ENCODE measurements around the gene ALCAM. TPM values are rescaled to one million over a fixed set of nuclear protein-coding genes. Genes with fewer than 3 reads are reported as not detected.
A peak's percentile ranks its signal among the peaks of the same experiment; 100 is the strongest.

Gene ALCAM
- total RNA-seq, 2 experiments from 2014 or later = 1.6 to 1.9 TPM

DNA sequence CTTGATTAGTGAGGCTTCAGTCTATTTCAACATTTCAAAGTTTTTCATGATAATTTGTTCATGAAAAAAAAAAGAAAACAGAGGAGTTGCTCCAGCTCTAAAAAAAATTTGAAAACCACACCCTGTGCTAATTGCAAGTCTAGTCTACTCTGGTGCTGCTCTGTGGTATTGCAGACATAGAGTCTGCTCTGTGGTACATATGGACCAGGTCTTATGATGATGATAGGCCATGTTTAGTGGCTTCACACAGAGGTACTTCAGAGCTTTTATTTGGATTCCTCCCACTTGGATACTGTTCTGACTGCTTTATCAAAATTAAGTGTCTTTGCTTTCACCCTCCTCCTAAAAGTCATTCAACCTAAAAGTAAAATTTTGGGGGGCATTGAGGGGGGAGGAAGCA, 160.8 kb downstream of the ALCAM start:
- H3K27ac Mint-ChIP-seq = no peak overlapping the region

DNA sequence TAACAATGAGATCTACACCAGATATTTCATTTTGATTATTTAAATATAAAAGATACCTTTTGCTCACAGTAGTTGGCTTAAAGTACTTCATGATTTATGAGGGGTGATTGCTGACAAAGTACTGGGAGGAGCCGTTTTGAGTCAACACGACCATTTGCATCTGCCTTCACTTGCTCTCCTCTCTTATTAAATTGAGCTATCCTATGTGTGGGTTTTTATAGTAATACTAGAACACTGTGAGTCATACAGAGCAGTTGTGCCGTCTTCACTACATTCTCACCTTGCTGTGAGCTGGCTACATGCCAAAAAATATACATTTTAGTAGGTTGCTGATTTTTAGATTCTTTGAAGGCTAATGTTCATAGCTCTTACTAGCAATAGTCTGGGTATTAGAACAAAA, 161.2 kb downstream of the ALCAM start:
- H3K4me1 ChIP-seq (ENCODE audit: insufficient read depth, low read length) = no peaks in the 10 kb centered on the region
- DNase-seq (peak in 2 of 14 experiments; percentile 3 to 6), ATAC-seq (ENCODE audit: poor library complexity) (no peak)
- Mint-ChIP-seq H3K27ac (no peak overlapping the region), H3K4me1 (ENCODE audit: low read depth) (peaks cover 4% of the 10 kb centered on the region), H3K36me3 (ENCODE audit: low read depth) (no peaks in the 10 kb centered on the region), H3K27me3 (no peaks in the 10 kb centered on the region), H3K4me3 (no peak overlapping the region), H3K9me3 (no peaks in the 10 kb centered on the region)
- TF ChIP-seq, protein P1, sequence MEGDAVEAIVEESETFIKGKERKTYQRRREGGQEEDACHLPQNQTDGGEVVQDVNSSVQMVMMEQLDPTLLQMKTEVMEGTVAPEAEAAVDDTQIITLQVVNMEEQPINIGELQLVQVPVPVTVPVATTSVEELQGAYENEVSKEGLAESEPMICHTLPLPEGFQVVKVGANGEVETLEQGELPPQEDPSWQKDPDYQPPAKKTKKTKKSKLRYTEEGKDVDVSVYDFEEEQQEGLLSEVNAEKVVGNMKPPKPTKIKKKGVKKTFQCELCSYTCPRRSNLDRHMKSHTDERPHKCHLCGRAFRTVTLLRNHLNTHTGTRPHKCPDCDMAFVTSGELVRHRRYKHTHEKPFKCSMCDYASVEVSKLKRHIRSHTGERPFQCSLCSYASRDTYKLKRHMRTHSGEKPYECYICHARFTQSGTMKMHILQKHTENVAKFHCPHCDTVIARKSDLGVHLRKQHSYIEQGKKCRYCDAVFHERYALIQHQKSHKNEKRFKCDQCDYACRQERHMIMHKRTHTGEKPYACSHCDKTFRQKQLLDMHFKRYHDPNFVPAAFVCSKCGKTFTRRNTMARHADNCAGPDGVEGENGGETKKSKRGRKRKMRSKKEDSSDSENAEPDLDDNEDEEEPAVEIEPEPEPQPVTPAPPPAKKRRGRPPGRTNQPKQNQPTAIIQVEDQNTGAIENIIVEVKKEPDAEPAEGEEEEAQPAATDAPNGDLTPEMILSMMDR (IDR thresholded peaks at IDR 0.05) = no peak
- no peak overlapping the region for H3K4me3 ChIP-seq (ENCODE audit: low read length)
- CTCF ChIA-PET = no interaction called here
- H3K27me3 ChIP-seq (ENCODE audit: control insufficient read depth in 1 of 2, insufficient read depth in 2 of 2, low read length in 2 of 2) = no peaks in the 10 kb centered on the region
- H3K9me3 ChIP-seq (ENCODE audit: control insufficient read depth in 1 of 2, insufficient read depth in 1 of 2, low read length in 2 of 2) = no peaks in the 10 kb centered on the region
- POLR2A ChIA-PET = no interaction called here
- no peaks in the 10 kb centered on the region for H3K36me3 ChIP-seq (ENCODE audit: insufficient read depth, low read length)
- no peak overlapping the region for H3K27ac ChIP-seq (ENCODE audit: low read depth in 1 of 2, low read length in 2 of 2)
- intact Hi-C loops (cut with DNase I, micrococcal nuclease) = no loop called here

More for the DNA sequence above, 160.8 kb downstream of the ALCAM start:
- Histone ChIP-seq H3K9me3 (ENCODE audit: control insufficient read depth in 1 of 2, insufficient read depth in 1 of 2, low read length in 2 of 2) (no peaks in the 10 kb centered on the region), H3K27me3 (ENCODE audit: control insufficient read depth in 1 of 2, insufficient read depth in 2 of 2, low read length in 2 of 2) (no peaks in the 10 kb centered on the region), H3K4me1 (ENCODE audit: insufficient read depth, low read length) (no peaks in the 10 kb centered on the region), H3K27ac (ENCODE audit: low read depth in 1 of 2, low read length in 2 of 2) (no peak overlapping the region), H3K4me3 (ENCODE audit: low read length) (no peak overlapping the region), H3K36me3 (ENCODE audit: insufficient read depth, low read length) (no peaks in the 10 kb centered on the region)
- intact Hi-C loops (cut with DNase I, micrococcal nuclease) = no loop called here
- Mint-ChIP-seq H3K27me3 (no peaks in the 10 kb centered on the region), H3K36me3 (ENCODE audit: low read depth) (no peaks in the 10 kb centered on the region), H3K4me1 (ENCODE audit: low read depth) (peaks cover 4% of the 10 kb centered on the region), H3K4me3 (no peak overlapping the region), H3K9me3 (no peaks in the 10 kb centered on the region)
- TF ChIP-seq, protein P1 (IDR thresholded peaks at IDR 0.05) = no peak
- ChIA-PET POLR2A (interaction anchor here (0.6 kb wide), 1 partner anchor 39 kb away, joined by 4 read pairs; no protein-coding TSS in a partner anchor), CTCF (no interaction called here)
- DNase-seq (no peak), ATAC-seq (ENCODE audit: poor library complexity) (no peak)

DNA sequence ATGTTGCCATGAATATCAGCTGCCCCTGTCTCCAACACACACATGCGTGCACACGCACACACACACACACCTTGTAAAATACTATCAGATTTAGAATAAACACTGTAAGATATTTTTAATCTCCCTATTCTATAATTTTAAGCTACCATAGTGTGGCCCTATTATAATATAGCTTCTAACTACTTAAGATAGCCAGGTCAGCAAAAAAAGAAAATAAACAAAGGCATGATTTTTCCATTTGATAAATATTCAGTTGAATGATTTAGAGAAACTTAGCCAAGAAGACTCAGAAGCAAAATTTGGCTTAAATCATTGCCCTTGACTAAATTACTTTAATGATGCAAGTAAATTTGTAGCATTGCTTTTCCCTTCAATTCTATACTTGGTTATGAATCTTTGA, 162.2 kb downstream of the ALCAM start:
- H3K27ac Mint-ChIP-seq = no peak overlapping the region
- intact Hi-C loops (cut with DNase I, micrococcal nuclease) = no loop called here
- no peaks in the 10 kb centered on the region for H3K27me3 Mint-ChIP-seq
- H3K4me1 ChIP-seq (ENCODE audit: insufficient read depth, low read length) = no peaks in the 10 kb centered on the region
- H3K27ac ChIP-seq (ENCODE audit: low read depth in 1 of 2, low read length in 2 of 2) = no peak overlapping the region
- TF ChIP-seq, protein P1 (IDR thresholded peaks at IDR 0.05) = no peak
- DNase-seq (no peak), ATAC-seq (ENCODE audit: poor library complexity) (no peak)
- H3K4me3 ChIP-seq (ENCODE audit: low read length) = no peak overlapping the region
- peaks cover 4% of the 10 kb centered on the region for H3K4me1 Mint-ChIP-seq (ENCODE audit: low read depth)
- no peaks in the 10 kb centered on the region for H3K9me3 ChIP-seq (ENCODE audit: control insufficient read depth in 1 of 2, insufficient read depth in 1 of 2, low read length in 2 of 2)
- no peak overlapping the region for H3K4me3 Mint-ChIP-seq
- H3K36me3 Mint-ChIP-seq (ENCODE audit: low read depth) = no peaks in the 10 kb centered on the region
- ChIA-PET POLR2A (no interaction called here), CTCF (interaction anchor here (0.9 kb wide), 1 partner anchor 41 kb away, joined by 4 read pairs; no protein-coding TSS in a partner anchor)
- H3K9me3 Mint-ChIP-seq = no peaks in the 10 kb centered on the region
- no peaks in the 10 kb centered on the region for H3K27me3 ChIP-seq (ENCODE audit: control insufficient read depth in 1 of 2, insufficient read depth in 2 of 2, low read length in 2 of 2)
- H3K36me3 ChIP-seq (ENCODE audit: insufficient read depth, low read length) = no peaks in the 10 kb centered on the region
